ENCODE measurements around the gene SMIM10L2A. TPM values are rescaled to one million over a fixed set of nuclear protein-coding genes. Genes with fewer than 3 reads are reported as not detected.

The SMIM10L2A gene
- total RNA-seq: 10 to 100 TPM in 1 of 2 donors, 1 to 10 TPM in 1; 5.0 to 14.8 TPM

GRCh38 chrX:135421932-135422809, at the start of gene SMIM10L2A:
Gene SMIM10L2A, plus strand, starts transcription at chrX:135421944. Its CDS starts 188 bp downstream, at chrX:135422132.
- Histone ChIP-seq H3K27ac (no peak within 1 kb of the TSS), H3K36me3 (no peaks in the 10 kb centered on the region), H3K9me3 (no peaks in the 10 kb centered on the region), H3K27me3 (replicated peaks; ENCODE audit: insufficient read depth) (no peaks in the 10 kb centered on the region), H3K4me1 (replicated peaks) (no peaks in the 10 kb centered on the region), H3K4me3 (peak within 1 kb of the TSS; percentile 32 to 43)
- TF ChIP-seq POLR2AphosphoS5 (IDR thresholded peaks at IDR 0.05) (no peak), POLR2A (IDR thresholded peaks at IDR 0.05) (no peak), CTCF (IDR thresholded peaks at IDR 0.05) (no peak)
- no peak for DNase-seq (ENCODE audit: low spot score)
- 3% methylated on average over 19 of the region's 100 CpGs for WGBS
- intact Hi-C loops (cut with DNase I): no loop called here

- intact Hi-C loops (cut with DNase I): no loop called here
- Histone ChIP-seq H3K4me3 (no peak overlapping the region), H3K4me1 (replicated peaks) (no peaks in the 10 kb centered on the region), H3K27ac (no peak overlapping the region), H3K9me3 (no peaks in the 10 kb centered on the region), H3K36me3 (no peaks in the 10 kb centered on the region), H3K27me3 (replicated peaks; ENCODE audit: insufficient read depth) (no peaks in the 10 kb centered on the region)
- TF ChIP-seq POLR2AphosphoS5 (IDR thresholded peaks at IDR 0.05) (no peak), CTCF (IDR thresholded peaks at IDR 0.05) (no peak), POLR2A (IDR thresholded peaks at IDR 0.05) (no peak)
- WGBS: 56% methylated on average over 6 of the region's 7 CpGs
- no peak for DNase-seq (ENCODE audit: low spot score)
Observed at GRCh38 chrX:135373357-135373756, 48.4 kb upstream of the SMIM10L2A start.

- no peak for TF ChIP-seq CTCF (IDR thresholded peaks at IDR 0.05)
- TF ChIP-seq POLR2A (IDR thresholded peaks at IDR 0.05): no peak
- no peak for TF ChIP-seq POLR2AphosphoS5 (IDR thresholded peaks at IDR 0.05)
- no peak overlapping the region for H3K4me3 ChIP-seq
- no peaks in the 10 kb centered on the region for H3K4me1 ChIP-seq (replicated peaks)
- H3K27ac ChIP-seq: no peak overlapping the region
- H3K9me3 ChIP-seq: no peaks in the 10 kb centered on the region
- no peaks in the 10 kb centered on the region for H3K27me3 ChIP-seq (replicated peaks; ENCODE audit: insufficient read depth)
- H3K36me3 ChIP-seq: no peaks in the 10 kb centered on the region
- 90% methylated on average over 1 of the region's 1 CpG for WGBS
- intact Hi-C loops (cut with DNase I): no loop called here
- no peak for DNase-seq (ENCODE audit: low spot score)
Observed at GRCh38 chrX:135382260-135382659, 39.5 kb upstream of the SMIM10L2A start.

GRCh38 chrX:135383249-135383648, 38.5 kb upstream of the SMIM10L2A start:
- Histone ChIP-seq H3K4me3 (no peak overlapping the region), H3K27ac (no peak overlapping the region), H3K36me3 (no peaks in the 10 kb centered on the region), H3K9me3 (no peaks in the 10 kb centered on the region), H3K27me3 (replicated peaks; ENCODE audit: insufficient read depth) (no peaks in the 10 kb centered on the region), H3K4me1 (replicated peaks) (no peaks in the 10 kb centered on the region)
- 67% methylated on average over 2 of the region's 2 CpGs for WGBS
- intact Hi-C loops (cut with DNase I): no loop called here
- no peak for TF ChIP-seq POLR2A (IDR thresholded peaks at IDR 0.05)
- no peak for TF ChIP-seq CTCF (IDR thresholded peaks at IDR 0.05)
- TF ChIP-seq POLR2AphosphoS5 (IDR thresholded peaks at IDR 0.05): no peak
- no peak for DNase-seq (ENCODE audit: low spot score)

All from prostate gland (tissue), 2 donors.